Pancreas (tissue), 10 donors: ENCODE results near the gene LYRM2. TPM values are rescaled to one million over a fixed set of nuclear protein-coding genes. Genes with fewer than 3 reads are reported as not detected.

ENCODE experiments used
- ATAC-seq, 4 donors: fragments of 200-7000 bp; cut with Tn5 transposase; one replicate each; pipeline versions ENCODE4 v1.8.0 to v1.9.1; 2020; ENCODE audit warnings: mild to moderate bottlenecking in 4 of 4, moderate library complexity in 4 of 4
- DNase-seq, 6 donors: peaks; one replicate each; pipeline ENCODE4 v3.0.0-alpha.2; 2020
- FAIRE-seq: peaks from 2 replicates; lab custom pipeline; 2012; peaks lifted over from hg19 to GRCh38; lab: Jason Lieb, UNC
- H3K27ac ChIP-seq, 4 donors: fragments of 200-600 bp; sonication (generic); 1 replicate in 3 of 4; 2 replicates in 1 of 4; pipeline versions ENCODE4 v1.5.0 to v1.8.0; 2020
- H3K27me3 ChIP-seq, 4 donors: fragments of 200-600 bp; one replicate each; pipeline ENCODE4 v1.8.0; 2021
- H3K36me3 ChIP-seq, 3 donors: fragments of 200-600 bp; sonication (generic) in 1 of 3; one replicate each; pipeline versions ENCODE4 v1.5.0 to v1.8.0; 2020 to 2021
- H3K4me1 ChIP-seq, 3 donors: fragments of 200-600 bp; one replicate each; pipeline ENCODE4 v1.8.0; 2021
- H3K4me3 ChIP-seq, 4 donors: fragments of 200-600 bp; sonication (generic) in 2 of 4; one replicate each; pipeline versions ENCODE4 v1.5.0 to v1.8.0; 2020 to 2021
- H3K9me3 ChIP-seq, 4 donors: fragments of 200-600 bp; one replicate each; pipeline ENCODE4 v1.8.0; 2021
- WGBS, 2 donors: extraction: QIAGEN DNeasy Blood & Tissue Kit; methylation state at CpG; one replicate each; pipeline ENCODE4 v1.1.7; 2013; 5-methylcytosine and 5-hydroxymethylcytosine counted together
- intact Hi-C, 3 donors: fragments of 100-400 bp; cut with DNase I; formaldehyde crosslinking; loops; one replicate each; pipeline versions ENCODE4 v1.11.1 to v1.14.2; 2022
- polyA plus RNA-seq, 2 donors: library from polyadenylated mRNA; stranded (reverse); fragments of 200-250 nt; gene quantifications; one replicate each; pipeline ENCODE4 v1.2.3, GENCODE V29; 2013
- total RNA-seq, 6 donors: library from RNA; stranded (reverse); fragmentation: NEBNext Ultra II Directional in 4 of 6; extraction: Animal tissue kit (Norgen Biotek cat#: 25700) in 4 of 6; gene quantifications; one replicate each; pipeline versions ENCODE4 v1.2.1 to v1.2.4, GENCODE V29; 2021 to 2023
- TF ChIP-seq, protein P1 (sequence below), 4 donors: fragments of 200-600 bp; sonication (generic) in 3 of 4; IDR thresholded peaks; one replicate each; pipeline versions ENCODE4 v1.5.0 to v1.8.0; 2021; ENCODE audit warnings: antibody characterized with exemption in 4 of 4
- donor health status: healthy with polysubstance abuse.
- donor health status: DM: no; HTN: no; CAD: no; lungs with moderate emphysema.
- donor health status: DM: no; HTN: no; CAD: no.
- donor health status: control.
- donor health status: control.
- donor health status: Bipolar disorder and iron deficiency.
- donor health status: DM: yes; HTN: yes; CAD: no.
- donor health status: DM: no; HTN: no; CAD: no.
- donor health status: DM: no; HTN: no; CAD: no.
- donor health status: DM: yes; HTN: yes; CAD: no.

The LYRM2 gene
- total and polyA plus RNA-seq, 8 donors = 6.5 to 17.6 (median 15.7) TPM

DNA sequence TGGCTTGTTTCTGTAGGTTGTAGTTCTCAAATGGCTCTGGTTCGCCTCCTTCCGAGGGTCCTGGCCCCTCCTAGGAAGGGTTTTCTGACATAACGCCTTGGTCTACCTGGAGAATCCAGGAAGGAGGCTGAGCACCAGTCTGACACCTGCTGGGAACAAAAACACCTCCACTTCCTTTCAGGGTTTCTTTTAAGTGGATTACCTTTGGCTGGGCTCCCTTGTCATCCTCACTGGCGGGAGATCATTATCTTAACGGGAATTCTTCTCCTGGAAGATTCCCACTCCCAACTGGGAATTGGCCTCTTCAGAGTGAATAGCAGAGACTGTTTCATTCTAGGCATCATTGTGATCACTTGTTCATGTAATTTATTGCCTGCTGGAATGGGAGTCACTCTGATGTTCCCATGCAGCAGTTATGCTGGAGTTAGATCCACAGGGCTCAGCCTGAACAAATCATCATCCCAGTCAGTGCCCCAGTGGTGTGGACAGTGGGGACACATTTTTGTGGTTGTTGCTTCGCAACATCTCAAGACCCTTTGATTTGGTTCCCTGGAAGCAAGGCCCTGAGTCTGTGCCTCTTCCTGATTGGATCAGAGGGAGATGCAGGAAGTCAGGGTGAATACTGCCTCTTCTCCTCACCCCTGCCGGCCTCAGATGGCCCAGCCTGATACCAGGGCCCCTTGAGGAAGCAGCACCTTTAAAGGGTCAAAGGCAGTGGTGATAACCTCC is 49.1 kb downstream of the LYRM2 start:
- intact Hi-C loops = no loop called here
- DNase-seq (no peak), ATAC-seq (no peak), FAIRE-seq (no peak)
- Histone ChIP-seq H3K4me1 (no peaks in the 10 kb centered on the region), H3K4me3 (no peak overlapping the region), H3K27ac (no peak overlapping the region), H3K27me3 (no peaks in the 10 kb centered on the region), H3K36me3 (no peaks in the 10 kb centered on the region), H3K9me3 (no peaks in the 10 kb centered on the region)
- WGBS, 2 donors = 73 to 83% methylated on average over 7 of the region's 7 CpGs
- TF ChIP-seq, protein P1, sequence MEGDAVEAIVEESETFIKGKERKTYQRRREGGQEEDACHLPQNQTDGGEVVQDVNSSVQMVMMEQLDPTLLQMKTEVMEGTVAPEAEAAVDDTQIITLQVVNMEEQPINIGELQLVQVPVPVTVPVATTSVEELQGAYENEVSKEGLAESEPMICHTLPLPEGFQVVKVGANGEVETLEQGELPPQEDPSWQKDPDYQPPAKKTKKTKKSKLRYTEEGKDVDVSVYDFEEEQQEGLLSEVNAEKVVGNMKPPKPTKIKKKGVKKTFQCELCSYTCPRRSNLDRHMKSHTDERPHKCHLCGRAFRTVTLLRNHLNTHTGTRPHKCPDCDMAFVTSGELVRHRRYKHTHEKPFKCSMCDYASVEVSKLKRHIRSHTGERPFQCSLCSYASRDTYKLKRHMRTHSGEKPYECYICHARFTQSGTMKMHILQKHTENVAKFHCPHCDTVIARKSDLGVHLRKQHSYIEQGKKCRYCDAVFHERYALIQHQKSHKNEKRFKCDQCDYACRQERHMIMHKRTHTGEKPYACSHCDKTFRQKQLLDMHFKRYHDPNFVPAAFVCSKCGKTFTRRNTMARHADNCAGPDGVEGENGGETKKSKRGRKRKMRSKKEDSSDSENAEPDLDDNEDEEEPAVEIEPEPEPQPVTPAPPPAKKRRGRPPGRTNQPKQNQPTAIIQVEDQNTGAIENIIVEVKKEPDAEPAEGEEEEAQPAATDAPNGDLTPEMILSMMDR (IDR thresholded peaks at IDR 0.05) = no peak

- Histone ChIP-seq H3K4me3 (no peak overlapping the region), H3K4me1 (no peaks in the 10 kb centered on the region), H3K36me3 (no peaks in the 10 kb centered on the region), H3K27ac (no peak overlapping the region), H3K27me3 (no peaks in the 10 kb centered on the region), H3K9me3 (no peaks in the 10 kb centered on the region)
- no peak for DNase-seq
- ATAC-seq = no peak
- FAIRE-seq = no peak
- TF ChIP-seq, protein P1 (IDR thresholded peaks at IDR 0.05) = no peak
- 81 to 83% methylated on average over 1 of the region's 1 CpG for WGBS, 2 donors
- intact Hi-C loops = no loop called here
Measured at GRCh38 chr6:89585154-89585553, 53.4 kb downstream of the LYRM2 start.

- FAIRE-seq = no peak
- no peaks in the 10 kb centered on the region for H3K9me3 ChIP-seq
- H3K36me3 ChIP-seq = no peaks in the 10 kb centered on the region
- H3K4me3 ChIP-seq = no peak overlapping the region
- no peaks in the 10 kb centered on the region for H3K4me1 ChIP-seq
- 83 to 97% methylated on average over 3 of the region's 3 CpGs for WGBS, 2 donors
- ATAC-seq = no peak
- no peak for DNase-seq
- H3K27ac ChIP-seq = no peak overlapping the region
- TF ChIP-seq, protein P1 (IDR thresholded peaks at IDR 0.05) = no peak
- intact Hi-C loops = no loop called here
- no peaks in the 10 kb centered on the region for H3K27me3 ChIP-seq
Measured at GRCh38 chr6:89584539-89584938, 54.0 kb downstream of the LYRM2 start.

- WGBS, 2 donors = 95 to 96% methylated on average over 2 of the region's 2 CpGs
- intact Hi-C loops = no loop called here
- no peaks in the 10 kb centered on the region for H3K4me1 ChIP-seq
- no peaks in the 10 kb centered on the region for H3K27me3 ChIP-seq
- no peaks in the 10 kb centered on the region for H3K36me3 ChIP-seq
- ATAC-seq (no peak), DNase-seq (no peak), FAIRE-seq (no peak)
- no peak overlapping the region for H3K4me3 ChIP-seq
- H3K27ac ChIP-seq = no peak overlapping the region
- no peaks in the 10 kb centered on the region for H3K9me3 ChIP-seq
- TF ChIP-seq, protein P1 (IDR thresholded peaks at IDR 0.05) = no peak
Measured at GRCh38 chr6:89583559-89583958, 55.0 kb downstream of the LYRM2 start.

DNA sequence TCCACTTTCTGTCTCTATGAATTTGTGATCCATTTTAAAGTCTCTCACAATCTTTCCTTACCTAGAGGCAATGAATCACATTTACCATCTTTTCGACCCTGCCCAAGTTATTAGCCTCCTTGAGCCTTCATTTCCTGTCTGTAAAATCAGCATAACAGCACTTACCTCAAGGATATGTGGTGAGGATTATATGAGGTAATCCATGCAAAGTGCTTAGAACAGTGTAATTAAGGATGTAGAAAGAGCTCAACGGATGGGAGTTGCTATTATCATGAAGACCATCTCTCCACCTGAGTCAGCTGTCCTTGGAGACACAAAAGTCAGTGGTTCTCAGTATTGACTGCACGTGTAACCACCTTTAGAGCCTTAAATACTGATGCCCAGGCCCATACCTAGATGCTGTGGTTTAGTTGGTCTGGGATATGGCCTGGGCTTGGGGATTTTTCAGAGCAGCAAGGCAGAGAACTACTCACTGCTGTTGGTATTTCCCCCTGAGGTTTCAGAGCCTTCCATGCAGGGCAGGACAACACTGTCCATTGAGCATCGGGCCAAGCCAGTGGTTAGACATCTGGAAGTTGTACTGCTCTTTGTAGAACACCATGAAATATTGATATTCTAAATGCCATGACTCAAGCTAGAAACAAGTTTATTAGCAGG is 55.8 kb downstream of the LYRM2 start:
- no peaks in the 10 kb centered on the region for H3K9me3 ChIP-seq
- FAIRE-seq = no peak

More for the DNA sequence above, 55.8 kb downstream of the LYRM2 start:
- intact Hi-C loops = no loop called here
- no peak for DNase-seq
- Histone ChIP-seq H3K27ac (no peak overlapping the region), H3K36me3 (no peaks in the 10 kb centered on the region), H3K4me3 (no peak overlapping the region), H3K4me1 (no peaks in the 10 kb centered on the region), H3K27me3 (no peaks in the 10 kb centered on the region)
- TF ChIP-seq, protein P1 (IDR thresholded peaks at IDR 0.05) = no peak
- ATAC-seq = no peak
- WGBS, 2 donors = 79 to 82% methylated on average over 4 of the region's 4 CpGs
